TTC549 (cell line): Measurements from ENCODE around the gene RINL.
"Not testable (repeated sequence)": the region's sequence is repeated elsewhere in the genome, so short reads cannot be mapped to it uniquely, and the experiment has no call there.

Source experiments
- FAIRE-seq: peaks from 2 replicates; lab custom pipeline; 2012; peaks lifted over from hg19 to GRCh38; lab: Jason Lieb, UNC

RINL gene

DNA sequence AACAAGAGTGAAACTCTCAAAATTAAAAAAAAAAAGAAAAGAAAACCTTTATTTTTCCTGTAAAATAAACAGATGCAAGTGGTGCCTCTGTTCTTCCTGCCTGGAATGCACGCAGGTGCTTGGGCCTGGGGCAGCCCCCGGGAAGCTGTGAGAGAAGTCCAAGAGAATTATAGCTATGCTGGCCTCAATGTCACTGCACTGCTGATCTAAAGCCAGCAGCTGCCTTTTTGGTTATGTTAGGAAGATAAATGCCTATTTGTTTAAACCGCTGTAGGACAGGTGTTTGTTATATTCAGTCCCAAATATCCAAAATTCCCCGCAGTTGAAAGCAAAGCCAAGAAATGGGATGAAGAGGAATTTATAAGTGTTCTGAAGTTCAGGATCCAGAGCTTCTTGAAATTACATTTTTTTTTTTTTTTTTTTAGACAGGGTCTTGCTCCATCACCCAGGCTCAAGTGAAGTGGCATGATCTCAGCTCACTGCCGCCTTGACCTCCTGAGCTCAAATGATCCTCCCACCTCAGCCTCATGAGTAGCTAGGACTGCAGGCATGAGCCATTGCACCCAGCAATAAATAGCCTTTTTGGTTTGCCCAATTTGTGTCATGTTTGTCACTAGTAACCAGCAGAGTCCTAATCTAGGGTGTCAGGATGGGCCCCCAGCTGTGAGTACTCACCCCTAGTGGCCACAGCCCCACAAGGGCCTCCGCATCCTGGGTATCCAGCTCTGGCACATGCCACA lies 2.2 kb downstream of the RINL start:
- no peak for FAIRE-seq

DNA sequence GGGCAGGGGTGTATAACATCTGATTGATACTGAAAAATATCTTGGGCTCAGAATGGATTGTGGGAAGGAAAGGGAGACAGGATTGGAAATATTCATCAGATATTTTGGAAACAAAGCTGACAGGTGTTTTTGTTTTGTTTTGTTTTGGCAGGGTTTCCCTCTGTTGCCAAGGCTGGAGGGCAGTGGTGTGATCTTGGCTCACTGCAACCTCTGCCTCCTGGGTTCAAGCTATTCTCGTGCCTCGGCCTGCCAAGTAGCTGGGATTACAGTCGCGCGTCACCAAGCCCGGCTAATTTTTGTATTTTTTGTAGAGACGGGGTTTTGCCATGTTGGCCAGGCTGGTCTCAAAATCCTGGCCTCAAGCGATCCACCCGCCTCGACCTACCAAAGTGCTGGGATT lies 4.7 kb downstream of the RINL start:
- FAIRE-seq = not testable (repeated sequence)

DNA sequence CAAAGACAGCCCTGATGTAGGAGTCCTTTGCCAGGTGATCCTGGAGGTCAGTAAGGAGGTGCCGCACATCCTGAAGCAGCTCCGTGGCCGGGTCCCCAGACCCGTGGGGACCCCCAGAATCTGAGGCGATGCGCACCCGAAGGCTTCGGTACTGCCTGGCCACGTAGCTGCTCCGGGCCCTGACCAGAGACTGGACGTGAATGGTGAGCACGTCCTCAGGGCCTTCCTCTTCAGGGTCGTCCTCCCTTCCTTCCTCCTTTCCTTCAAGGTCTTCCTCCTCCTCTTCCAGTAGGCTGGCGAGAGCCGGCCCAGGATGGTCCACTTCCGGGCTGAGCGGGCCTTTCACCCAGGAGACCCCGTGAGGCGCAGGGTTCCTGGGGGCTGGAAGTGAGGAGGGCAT lies 7.5 kb downstream of the RINL start:
- FAIRE-seq = no peak

DNA sequence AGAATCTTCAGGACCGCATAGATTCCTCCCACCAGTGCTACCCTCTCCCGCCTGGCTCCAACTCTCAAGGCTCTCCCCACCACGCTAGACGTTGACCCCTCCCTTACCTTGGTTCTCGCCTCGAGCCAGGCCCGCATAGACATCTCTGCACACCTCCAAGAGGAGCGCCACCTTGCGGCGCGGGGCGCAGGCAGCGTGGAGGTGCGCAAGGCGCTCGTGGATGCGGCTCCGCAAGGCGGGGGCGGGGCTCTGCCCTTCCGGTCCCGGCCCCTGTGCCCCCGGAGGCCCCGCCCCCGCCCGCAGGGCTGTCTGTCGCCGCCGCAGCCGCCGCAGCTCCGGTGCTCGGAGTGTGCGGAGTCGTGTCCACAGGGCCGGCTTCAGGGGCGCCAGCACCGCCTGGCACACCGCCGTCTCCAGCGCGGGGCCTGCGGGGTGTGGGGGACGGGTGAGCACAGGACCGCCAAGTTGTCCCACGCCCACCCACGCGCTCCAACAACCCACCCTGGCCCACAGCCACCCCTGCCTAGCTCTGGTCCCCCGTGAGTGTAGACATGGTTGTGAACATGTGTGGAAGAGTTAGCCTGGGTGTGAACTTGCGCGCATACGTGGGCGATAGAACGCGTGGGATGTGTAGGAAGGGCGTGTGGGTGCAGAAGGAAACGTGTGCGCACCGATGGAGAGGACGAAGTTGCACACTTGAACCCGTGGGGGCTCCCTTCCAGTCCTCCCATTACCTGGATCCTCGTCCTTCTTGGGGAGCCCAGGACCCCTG lies 8.1 kb downstream of the RINL start:
- no peak for FAIRE-seq

DNA sequence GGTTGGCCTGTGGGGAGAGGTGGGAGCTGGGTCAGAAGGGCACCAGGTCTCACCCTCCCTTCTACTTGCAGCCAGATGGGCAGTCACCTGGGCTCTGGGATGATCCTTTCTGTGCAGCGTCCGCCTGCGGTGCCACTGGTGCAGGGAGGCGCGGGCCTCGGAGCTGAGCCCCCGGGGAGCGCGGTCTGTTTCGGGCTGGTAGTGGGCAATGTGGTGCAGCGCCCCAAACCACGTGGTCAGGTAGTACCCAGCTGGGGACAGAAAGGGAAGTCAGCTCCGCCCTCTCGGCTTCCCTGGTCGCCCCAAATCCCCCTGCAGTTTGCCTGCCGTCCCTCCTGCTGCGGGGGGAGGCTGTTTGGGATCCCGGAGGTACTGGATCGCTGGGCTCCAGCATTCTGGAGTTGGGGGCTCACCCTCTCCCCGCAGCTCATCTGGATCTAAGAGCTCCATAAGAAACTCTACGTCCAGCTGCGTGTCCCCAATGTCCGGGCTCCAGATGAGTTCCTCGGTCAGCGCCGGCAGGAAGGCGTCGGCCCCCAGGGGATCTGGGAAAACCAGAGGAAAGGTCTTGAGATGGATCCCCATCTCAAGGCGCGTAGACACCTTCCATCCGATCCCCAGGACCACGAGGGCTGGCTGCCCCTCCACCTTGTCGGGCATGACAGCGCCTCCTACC lies 8.8 kb downstream of the RINL start:
- no peak for FAIRE-seq

- no peak for FAIRE-seq
Observed at GRCh38 chr19:38868551-38868950, 9.5 kb downstream of the RINL start.

DNA sequence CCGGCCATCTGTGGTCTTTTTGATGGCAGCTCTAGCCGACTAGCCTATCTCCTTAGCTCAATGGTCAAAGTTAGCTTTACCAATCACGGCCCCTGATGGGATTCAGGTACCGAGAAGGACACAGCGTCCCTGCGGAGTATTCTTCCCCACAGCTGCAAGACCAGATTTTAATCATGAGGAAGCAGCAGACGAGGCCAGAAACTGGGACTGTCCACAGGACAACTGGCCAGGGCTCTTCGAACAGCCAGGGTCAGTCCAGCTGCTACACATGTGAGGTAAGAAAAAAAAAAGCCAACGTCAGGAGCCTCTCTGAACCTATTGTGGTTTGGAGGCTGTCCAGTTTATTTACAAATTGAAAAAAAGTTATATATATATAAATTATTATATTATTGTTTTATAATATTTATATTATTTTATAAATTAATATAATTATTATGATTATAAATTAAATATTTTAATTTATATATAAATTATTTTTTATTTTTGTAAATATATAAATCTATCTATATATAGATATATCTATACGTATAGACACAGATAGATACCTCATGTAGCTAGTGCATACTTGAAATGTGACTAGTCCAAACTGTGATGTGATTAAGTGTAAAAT lies 10.8 kb downstream of the RINL start:
- peak; percentile 74 for FAIRE-seq

GRCh38 chr19:38862321-38863059 lies 15.6 kb downstream of the RINL start:
- FAIRE-seq = no peak

- peak; percentile 87 for FAIRE-seq
Observed at GRCh38 chr19:38861368-38861767, 16.7 kb downstream of the RINL start.

DNA sequence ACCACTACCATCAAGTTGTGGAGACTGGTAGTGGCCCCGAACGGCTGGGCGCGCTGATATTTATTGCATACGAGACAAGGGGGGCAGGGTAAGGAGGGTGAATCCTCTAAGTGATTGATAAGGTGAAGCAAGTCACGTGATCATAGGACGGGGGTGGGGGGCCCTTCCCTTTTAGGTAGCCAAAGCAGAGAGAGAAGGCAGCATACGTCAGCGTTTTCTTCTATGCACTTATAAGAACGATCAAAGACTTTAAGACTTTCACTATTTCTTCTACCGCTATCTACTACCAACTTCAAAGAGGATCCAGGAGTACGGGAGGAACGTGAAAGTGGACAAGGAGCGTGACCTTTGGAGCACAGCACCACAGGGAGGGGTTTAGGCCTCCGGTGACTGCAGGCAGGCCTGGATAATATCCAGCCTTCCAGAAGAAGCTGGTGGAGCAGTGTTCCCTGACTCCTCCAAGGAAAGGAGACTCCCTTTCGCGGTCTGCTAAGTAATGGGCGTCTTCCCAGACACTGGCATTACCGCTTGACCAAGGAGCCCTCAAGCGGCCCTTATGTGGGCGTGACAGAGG lies 18.4 kb downstream of the RINL start:
- not testable (repeated sequence) for FAIRE-seq

DNA sequence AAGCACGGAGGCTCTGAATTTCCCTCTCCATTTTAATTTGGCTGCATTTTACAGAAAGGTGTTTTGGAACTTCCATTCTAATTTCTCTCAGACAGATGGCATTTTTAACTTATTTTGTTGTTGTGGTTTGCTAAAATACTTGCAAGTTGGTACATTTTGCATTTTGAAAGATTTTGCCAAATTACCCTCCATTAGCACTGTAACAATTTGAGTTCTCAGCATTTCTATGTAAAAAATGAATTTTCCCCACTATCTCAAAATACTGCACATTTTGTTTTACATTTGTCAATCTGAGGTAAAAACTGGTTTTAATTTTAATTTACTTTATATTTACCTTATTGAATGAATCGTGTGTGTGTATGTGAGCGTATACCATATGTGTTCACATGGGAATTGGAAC lies 21.3 kb downstream of the RINL start:
- no peak for FAIRE-seq

- FAIRE-seq = not testable (repeated sequence)
Observed at GRCh38 chr19:38855751-38856150, 22.3 kb downstream of the RINL start.

DNA sequence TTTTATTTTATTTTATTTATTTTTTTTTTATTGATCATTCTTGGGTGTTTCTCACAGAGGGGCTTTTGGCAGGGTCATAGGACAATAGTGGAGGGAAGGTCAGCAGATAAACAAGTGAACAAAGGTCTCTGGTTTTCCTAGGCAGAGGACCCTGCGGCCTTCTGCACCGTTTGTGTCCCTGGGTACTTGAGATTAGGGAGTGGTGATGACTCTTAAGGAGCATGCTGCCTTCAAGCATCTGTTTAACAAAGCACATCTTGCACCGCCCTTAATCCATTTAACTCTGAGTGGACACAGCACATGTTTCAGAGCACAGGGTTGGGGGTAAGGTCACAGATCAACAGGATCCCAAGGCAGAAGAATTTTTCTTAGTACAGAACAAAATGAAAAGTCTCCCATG lies 23.1 kb downstream of the RINL start:
- not testable (repeated sequence) for FAIRE-seq

DNA sequence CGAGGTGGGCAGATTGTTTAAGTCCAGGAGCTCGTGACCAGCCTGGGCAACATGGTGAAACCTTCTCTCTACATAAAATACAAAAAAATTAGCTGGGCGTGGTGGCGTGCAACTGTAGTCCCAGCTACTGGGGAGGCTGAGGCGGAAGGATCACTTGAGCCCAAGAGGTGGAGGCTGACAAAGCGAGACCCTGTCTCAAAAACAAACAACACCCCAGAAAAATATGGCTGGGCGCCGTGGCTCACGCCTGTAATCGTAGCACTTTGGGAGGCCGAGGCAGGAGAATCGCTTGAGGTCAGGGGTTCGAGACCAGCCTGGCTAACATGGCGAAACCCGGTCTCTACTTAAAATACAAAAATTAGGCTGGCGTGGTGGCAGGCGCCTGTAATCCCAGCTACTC lies 24.9 kb downstream of the RINL start:
- FAIRE-seq = no peak

DNA sequence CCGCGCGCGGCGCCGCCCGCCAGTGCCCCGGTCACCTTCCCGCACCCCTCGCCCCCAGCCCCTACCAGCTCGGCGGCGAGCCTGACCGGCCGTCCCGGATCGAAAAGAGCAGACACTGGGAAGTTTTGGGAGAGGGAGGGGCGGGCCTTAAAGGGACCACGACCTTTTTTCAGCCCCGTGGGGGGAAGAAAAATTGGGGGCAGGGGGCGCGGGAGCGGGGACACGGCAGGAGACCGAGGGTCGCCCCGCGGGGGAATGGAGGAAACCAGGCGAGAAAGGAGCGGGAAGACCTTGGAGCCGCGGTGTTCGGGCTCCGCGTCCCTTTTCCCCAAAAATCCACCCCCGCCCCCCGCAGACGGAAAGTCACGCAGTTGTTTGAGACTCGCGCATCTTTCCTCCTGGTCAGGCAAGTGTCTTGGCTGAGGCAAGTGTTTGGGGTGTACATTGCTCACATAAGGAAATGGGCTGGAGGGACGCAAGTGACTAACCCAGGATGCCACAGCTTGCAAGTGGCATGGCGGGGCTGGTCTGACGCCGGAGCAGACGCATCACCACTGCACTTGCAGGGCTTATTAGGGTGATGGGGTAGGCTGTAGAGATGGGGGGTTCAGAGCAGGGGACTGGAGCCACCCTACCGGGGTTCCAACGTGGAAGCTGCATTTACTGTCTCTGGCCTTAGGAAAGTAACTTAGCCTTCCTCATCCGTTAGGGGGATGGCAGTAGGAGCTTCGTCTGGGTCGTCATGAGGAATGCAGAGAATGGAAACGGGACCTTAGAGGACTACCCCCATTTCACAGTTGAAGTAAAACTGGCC lies 25.6 kb downstream of the RINL start:
- no peak for FAIRE-seq

DNA sequence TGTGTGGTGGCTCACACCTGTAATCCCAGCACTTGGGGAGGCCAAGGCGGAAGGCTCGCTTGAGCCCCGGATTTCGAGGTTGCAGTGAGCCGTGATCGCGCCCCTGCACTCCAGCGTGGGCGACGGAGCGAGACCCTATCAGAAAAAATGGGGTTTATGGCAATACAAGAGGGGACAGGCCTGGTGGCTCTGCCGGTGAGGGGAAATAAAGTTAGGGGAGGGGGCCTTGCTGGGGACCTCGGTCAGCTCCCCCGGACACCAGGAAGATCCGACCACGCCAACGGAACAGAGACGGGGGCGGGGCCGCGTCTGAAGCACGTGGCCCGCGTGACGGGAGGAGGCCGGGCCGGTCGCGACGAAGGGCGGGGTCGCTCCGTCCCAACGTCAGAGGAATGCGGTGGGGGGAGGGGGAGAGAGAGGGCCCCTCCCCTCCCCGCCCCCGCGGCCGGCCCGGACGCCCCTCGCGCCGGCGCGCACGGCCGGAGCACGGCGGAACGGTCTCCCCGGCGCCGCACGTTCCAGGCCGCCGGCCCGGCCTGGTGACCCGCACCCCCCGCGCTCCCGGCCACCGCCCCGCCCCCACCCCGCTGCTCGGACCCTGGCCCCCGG lies 26.3 kb downstream of the RINL start:
- no peak for FAIRE-seq

DNA sequence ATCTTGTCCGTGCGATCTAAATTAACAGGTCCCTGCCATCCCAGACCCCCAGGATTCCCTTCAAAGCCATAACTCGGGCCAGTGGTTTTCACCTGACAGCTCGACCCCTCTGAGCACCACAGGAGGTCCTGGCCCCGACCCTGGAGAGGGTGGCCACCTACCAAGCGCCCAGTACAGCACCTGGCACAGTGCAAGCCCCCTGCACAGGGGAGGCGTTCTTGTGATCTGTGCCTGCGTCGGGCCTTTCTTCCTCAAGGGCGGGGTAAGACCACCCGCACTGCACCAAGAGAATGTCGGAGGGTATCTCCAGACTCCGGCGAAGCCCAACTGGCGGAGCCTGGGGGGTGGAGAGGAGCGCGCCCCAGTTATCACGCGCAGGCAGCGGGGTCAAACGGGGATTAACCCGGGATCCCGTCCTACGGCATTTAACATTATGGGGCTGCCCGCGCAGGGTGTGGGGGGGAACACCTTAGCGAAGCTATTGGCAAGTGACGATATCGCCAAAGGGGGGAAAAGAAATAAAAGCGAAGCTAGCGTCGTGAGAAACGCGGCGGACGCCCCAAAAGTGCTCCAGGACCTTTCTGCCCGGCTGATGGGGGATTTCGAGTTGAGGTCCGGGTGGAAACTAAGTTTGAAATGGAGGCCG lies 27.0 kb downstream of the RINL start:
- FAIRE-seq = no peak

DNA sequence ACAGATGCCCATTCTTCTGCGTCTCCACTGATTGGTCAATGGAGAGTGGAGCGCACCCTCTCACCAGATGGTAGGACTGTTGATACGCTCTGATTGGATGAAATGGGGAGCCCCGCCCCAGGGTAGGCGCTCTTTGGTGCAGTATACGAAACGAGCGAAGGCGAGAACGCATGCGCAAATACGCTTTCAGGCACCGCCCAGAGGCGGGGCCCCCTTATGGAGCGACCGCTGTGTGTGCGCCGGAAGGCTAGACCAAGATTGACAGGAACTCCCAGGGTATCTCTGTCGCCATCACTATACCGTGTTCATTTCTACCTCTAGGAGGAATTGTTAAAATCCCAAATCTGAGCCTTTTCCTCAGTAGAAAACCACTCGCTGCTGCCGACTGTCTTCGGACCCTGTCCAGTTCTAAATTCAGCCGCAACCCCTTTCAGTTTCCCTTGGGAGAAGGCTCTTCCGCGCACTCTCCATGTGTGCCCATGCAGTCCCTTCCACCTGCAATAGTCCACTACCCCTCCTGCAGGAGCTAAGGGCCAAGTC lies 27.6 kb downstream of the RINL start:
- peak; percentile 99 for FAIRE-seq

GRCh38 chr19:38849860-38850435 lies 28.1 kb downstream of the RINL start, which contains the start of gene HNRNPL:
Gene HNRNPL, minus strand, starts transcription at chr19:38849986. Its CDS starts 20 bp downstream, at chr19:38849966.
- no peak for FAIRE-seq
